LNCaP clone FGC (cell line): ENCODE data around the gene MESP2.

Experiments used
- DNase-seq: peaks from one replicate; pipeline ENCODE4 v3.0.0-alpha.2; 2011; ENCODE audit warnings: low read depth
- H3K4me3 ChIP-seq: 2 replicates; pipeline ENCODE4 v1.5.1; 2011; ENCODE audit warnings: mild to moderate bottlenecking, low read depth, low read length, control low read depth
- TF ChIP-seq, protein P1 (sequence below): IDR thresholded peaks from 2 replicates; pipeline ENCODE4 v1.5.1; 2012; ENCODE audit warnings: mild to moderate bottlenecking; ENCODE audit not compliant: control insufficient read depth, insufficient read depth; ENCODE audit errors: extremely low read depth

Gene MESP2

DNA sequence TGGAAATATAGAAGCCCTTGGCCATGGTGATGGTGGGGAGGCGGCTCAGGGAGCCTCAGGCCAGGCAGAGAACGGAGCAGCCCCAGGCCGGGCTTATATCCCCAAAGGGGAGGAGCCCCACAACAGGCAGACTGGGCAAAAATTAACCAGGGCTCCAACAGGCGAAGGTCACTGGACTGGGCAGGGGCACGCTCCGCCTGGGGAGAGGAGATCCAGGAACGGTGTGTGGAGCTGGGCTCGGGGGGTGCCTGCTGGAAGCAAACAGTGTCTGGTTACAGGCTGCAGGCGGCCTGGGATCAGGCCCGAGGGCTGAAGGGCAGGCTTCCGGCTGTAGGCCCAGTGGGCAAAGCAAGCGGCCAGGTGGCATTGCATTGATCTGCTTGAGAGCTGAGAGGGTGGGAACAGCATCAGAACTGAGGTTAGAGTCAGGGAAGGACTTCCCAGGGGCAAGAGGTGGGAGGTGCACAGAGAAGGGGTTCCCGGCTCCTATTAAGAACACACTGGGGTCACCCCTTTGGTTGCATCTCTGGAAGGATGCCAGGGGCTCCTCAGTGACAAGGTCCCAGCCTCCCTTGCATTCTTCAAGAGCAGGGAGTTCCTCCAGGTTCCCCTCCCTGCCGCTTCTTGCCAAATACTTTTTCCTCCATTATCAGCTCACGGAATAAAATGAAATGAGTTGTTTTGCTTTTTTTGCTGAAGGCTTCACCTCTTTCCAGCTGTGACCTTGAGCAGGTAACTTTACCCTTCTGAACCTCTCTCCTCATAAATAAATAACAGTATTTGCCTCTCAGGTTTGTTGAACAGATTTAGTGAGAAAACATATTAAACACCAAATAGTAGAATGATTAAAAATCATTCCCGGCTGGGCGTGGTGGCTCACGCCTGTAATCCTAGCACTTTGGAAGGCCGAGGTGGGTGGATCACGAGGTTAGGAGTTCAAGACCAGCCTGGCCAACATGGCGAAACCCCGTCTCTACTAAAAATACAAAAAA lies 30.7 kb downstream of the MESP2 start:
- DNase-seq: no peak
- H3K4me3 ChIP-seq: no peak overlapping the region
- TF ChIP-seq, protein P1, sequence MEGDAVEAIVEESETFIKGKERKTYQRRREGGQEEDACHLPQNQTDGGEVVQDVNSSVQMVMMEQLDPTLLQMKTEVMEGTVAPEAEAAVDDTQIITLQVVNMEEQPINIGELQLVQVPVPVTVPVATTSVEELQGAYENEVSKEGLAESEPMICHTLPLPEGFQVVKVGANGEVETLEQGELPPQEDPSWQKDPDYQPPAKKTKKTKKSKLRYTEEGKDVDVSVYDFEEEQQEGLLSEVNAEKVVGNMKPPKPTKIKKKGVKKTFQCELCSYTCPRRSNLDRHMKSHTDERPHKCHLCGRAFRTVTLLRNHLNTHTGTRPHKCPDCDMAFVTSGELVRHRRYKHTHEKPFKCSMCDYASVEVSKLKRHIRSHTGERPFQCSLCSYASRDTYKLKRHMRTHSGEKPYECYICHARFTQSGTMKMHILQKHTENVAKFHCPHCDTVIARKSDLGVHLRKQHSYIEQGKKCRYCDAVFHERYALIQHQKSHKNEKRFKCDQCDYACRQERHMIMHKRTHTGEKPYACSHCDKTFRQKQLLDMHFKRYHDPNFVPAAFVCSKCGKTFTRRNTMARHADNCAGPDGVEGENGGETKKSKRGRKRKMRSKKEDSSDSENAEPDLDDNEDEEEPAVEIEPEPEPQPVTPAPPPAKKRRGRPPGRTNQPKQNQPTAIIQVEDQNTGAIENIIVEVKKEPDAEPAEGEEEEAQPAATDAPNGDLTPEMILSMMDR: no peak

GRCh38 chr15:89807689-89808088 lies 31.6 kb downstream of the MESP2 start:
- TF ChIP-seq, protein P1: no peak
- H3K4me3 ChIP-seq: no peak overlapping the region
- no peak for DNase-seq

- no peak for DNase-seq
- no peak overlapping the region for H3K4me3 ChIP-seq
- TF ChIP-seq, protein P1: no peak
Measured at GRCh38 chr15:89808160-89808870, 32.2 kb downstream of the MESP2 start.

GRCh38 chr15:89809093-89809786 lies 33.1 kb downstream of the MESP2 start:
- peak; percentile 31 for DNase-seq
- TF ChIP-seq, protein P1: no peak
- H3K4me3 ChIP-seq: no peak overlapping the region

- TF ChIP-seq, protein P1: no peak
- H3K4me3 ChIP-seq: no peak overlapping the region
- no peak for DNase-seq
Measured at GRCh38 chr15:89809787-89810148, 33.6 kb downstream of the MESP2 start.

DNA sequence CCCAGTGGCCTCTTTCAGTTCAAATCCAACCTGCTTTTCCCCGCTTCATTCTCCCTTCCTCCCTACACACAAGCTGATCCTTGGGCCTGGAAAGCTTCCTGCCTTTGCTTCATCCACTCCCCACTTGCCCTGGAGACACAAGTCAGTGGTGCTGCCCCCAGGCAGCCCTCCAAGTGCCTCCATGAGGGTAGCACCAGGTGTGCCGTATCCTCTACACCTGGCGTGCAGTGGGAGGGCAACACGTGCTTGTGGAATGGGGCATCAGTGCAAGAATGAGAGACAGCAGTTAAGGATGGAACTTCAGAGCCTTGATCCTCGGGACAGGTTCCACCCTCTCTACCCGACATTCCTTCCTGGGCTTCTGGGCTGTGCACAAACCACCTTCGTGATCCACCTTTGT lies 34.7 kb downstream of the MESP2 start:
- no peak overlapping the region for H3K4me3 ChIP-seq
- no peak for DNase-seq
- TF ChIP-seq, protein P1: no peak
